CMK (cell line): Measurements from ENCODE around the gene SGF29.
"Not testable (repeated sequence)": the region's sequence is repeated elsewhere in the genome, so short reads cannot be mapped to it uniquely, and the experiment has no call there.

ENCODE experiments used
- DNase-seq: peaks from one replicate; pipeline ENCODE4 v3.0.0-alpha.2; 2010; ENCODE audit warnings: low read depth

SGF29 gene

DNA sequence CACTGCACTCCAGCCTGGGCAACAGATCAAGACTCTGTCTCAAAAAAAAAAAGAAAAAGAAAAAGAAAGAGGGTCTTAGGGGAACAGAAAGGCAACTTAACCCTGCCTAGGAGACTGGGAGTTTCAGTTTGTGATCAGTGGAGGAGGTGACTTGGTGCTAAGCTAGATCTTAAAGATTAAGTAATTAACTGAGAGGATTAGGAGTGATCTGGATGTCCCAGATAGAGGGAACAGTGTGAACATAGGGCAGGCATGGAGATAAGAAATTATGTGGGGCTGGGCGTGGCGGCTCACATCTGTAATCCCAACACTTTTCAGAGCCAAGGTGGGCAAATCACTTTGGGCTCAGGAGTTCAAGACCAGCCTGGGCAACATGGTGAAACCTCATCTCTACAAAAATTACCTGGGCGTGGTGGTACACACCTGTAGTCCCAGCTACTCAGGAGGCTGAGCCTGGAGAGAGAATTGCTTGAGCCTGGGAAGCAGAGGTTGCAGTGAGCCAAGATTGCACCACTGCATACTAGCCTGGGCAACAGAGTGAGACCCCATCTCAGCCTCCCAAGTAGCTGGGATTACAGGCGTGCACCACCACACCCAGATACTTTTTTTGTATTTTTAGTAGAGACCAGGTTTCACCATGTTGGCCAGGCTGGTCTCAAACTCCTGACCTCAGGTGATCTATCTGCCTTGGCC, 12.7 kb downstream of the SGF29 start:
- DNase-seq, result not testable (repeated sequence)

- DNase-seq, result no peak
These were observed 13.6 kb downstream of the SGF29 start for GRCh38 chr16:28567292-28567691.

- DNase-seq, result no peak
These were observed 15.3 kb downstream of the SGF29 start for GRCh38 chr16:28569021-28569420.

GRCh38 chr16:28569968-28570752, 16.4 kb downstream of the SGF29 start:
- no peak for DNase-seq

DNA sequence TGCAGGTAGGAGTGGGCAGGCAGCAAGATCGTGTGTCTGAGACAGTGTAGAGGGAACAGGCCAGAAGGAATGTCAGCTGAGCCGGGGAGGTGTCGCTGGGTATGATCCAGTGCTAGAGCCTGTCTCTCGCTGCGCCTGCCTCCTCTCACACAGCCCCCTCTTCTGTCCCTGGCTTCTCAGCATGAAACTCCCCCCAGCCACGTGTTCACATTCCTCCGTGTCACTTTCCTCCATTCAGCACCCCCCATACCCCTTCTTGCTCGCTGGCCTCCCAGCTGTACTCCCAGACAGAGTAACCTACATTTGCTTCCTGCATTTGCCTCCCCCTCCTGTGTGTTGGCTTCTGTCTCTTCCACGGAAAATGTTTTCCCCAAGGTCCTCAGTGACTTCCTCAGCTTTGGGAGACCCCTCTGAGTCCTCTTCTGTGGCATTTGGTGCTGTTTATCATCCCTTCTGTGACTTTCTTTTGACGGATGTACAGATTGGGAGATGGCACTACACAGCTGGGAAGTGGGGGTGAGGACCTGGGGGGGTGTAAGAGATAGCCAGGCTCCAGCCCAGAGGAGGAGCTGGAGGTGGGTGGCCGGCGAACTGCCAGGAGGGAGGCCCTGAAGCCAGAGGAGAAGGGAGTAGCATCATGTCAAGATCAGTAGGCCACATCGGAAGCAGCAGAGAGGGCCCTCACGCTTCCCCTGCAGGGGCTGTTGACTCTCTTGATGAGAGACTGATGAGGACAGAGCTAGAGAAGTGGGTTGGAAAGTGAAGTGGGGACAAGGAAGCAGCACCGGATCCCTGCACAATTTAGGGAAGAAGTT, 19.2 kb downstream of the SGF29 start:
- DNase-seq, result no peak

DNA sequence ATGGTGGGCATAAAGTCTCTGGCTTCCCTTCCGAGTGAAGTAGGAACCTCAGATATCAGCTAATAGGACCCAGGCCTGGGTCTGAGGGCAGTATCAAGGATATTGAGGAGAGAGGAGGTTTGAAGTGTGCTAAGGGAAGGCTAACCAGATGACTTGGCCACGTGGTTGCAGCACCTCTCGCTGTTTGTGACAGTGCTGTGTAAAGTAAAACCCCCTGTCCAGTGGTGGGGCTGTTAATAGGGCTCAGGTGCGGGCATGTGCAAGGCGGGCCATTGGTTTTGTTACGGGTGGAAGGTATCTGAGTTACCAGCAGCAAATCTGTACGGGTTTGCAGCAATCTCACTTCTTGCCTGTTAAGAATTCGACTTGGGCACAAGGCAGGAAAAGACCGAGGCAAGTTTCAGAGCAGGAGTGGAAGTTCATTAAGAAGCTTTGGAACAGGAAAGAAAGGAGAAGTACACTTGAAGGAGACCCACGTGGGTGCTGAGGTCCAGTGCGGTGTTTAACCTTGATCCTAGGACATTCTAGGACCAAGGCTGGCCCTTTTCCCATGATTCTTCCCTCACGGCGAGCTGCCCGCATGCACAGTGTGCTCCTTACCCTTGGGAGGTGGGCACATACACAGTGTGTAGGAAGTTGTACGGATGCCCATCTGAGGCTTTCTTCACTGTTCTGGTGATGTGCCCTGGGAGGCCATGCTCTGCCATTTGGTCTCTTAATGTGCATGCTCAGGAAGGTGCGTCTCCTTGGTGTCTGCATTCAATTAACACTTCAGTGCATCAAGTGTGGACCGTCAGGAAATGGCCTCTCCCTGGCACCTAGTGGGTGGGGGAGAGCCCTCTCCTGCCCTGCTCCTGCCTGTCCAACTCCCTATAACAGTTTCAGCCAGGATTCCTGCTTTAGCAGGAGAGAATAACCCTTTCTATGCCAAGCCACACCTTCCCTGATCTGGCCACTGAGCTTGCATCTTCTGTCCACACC, 20.3 kb downstream of the SGF29 start:
- DNase-seq, result no peak

- DNase-seq, result no peak
These were observed 21.2 kb downstream of the SGF29 start for GRCh38 chr16:28574925-28575324.

DNA sequence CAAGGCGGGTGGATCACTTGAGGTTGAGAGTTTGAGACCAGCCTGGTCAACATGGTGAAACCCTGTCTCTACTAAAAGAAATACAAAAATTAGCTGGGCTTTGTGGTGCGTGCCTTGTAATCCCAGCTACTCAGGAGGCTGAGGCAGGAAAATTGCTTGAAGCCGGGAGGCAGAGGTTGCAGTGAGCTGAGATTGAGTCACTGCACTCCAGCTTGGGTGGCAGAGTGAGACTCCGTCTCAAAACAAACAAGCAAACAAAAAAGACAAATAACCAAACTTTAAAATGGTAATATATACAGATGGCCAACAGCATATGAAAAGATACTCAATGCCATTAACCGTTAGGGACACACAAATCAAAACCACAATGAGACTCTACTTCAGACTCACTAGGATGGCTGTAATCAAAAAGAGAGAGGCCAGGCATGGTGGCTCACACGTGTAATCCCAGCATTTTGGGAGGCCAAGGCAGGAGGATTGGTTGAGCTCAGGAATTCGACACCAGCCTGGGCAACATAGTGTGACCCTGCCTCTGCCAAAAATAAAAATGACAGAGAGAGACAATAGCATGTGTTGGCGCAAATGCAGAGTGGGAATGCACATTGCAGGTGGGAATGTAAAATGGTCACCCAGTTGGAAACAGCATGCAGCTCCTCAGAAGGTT, 21.9 kb downstream of the SGF29 start:
- no peak for DNase-seq

GRCh38 chr16:28580726-28581315, 27.1 kb downstream of the SGF29 start:
- DNase-seq, result no peak

DNA sequence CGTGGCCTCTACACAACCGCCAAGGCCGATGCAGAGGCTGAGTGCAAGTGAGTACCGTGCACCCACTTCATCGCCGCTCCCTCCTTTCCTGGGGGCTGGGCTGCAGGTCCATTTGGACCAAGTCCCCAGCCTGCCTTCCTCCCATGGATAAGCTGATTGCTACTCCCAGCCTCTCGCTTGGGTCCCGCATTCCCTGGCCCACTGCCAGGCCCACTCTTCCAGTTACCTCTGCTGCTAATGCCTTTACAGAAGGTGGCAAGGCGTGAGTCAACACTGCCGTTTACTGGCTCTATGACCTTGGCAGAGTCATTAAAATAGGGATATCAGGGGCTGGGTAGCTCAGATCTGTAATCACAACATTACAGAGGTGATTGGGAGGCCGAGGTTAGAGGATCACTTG, 32.0 kb downstream of the SGF29 start:
- DNase-seq, result no peak

- no peak for DNase-seq
These were observed 32.7 kb downstream of the SGF29 start for GRCh38 chr16:28586466-28586865.

- no peak for DNase-seq
These were observed 33.7 kb downstream of the SGF29 start for GRCh38 chr16:28587386-28587785.

DNA sequence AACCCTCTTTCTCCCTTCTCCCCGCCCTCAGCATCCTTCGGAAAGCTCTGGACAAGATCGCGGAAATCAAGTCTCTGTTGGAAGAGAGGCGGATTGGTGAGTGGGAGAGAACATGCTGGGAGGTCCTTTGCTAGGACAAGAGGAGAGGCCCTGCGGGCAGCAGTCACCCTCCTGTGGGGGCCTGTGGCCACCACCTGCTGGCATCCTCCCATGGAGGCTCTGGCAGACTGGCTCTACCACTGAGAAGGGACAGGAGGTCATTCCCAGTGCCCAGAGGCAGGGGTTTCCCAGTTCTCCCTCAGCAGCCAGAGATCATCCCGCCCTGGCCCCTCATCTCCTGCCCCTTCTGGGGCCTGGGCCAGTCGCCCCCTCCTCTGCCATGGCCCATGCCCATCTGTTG, 35.3 kb downstream of the SGF29 start:
- DNase-seq, result no peak

DNA sequence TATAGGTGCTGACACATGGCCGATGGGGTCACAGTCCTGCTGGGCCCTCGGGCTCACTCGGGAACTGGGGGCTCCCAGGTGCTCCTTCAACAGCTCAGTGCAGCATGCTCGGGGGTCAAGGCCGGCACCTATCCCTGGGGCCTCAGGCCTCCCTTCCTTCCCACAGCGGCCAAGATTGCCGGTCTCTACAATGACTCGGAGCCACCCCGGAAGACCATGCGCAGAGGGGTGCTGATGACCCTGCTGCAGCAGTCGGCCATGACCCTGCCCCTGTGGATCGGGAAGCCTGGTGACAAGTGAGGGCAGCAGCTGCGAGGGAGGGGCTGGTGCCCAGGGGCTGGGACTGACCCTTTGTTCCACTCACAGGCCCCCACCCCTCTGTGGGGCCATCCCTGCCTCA, 36.2 kb downstream of the SGF29 start:
- DNase-seq, result no peak

GRCh38 chr16:28590384-28591340, 36.9 kb downstream of the SGF29 start:
- DNase-seq, result no peak

- DNase-seq, result no peak
These were observed 37.6 kb downstream of the SGF29 start for GRCh38 chr16:28591355-28591754.

DNA sequence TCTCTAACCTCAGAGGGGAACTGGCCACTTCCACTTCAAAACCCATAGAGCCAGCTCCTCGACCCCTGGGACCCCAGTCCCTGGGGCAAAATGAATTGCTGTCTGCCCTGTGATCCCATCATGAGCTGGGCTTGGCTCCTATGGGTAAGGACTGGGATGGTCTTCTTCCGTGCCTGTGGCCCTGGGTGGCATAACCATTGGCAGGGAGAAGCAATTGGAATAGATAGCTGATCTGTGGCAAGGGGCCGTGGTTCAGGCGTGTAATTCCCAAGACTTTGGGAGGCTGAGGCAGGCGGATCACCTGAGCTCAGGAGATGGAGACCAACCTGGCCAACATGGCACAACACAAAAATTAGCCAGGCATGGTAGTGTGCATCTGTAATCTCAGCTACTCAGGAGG, 38.8 kb downstream of the SGF29 start:
- no peak for DNase-seq

DNA sequence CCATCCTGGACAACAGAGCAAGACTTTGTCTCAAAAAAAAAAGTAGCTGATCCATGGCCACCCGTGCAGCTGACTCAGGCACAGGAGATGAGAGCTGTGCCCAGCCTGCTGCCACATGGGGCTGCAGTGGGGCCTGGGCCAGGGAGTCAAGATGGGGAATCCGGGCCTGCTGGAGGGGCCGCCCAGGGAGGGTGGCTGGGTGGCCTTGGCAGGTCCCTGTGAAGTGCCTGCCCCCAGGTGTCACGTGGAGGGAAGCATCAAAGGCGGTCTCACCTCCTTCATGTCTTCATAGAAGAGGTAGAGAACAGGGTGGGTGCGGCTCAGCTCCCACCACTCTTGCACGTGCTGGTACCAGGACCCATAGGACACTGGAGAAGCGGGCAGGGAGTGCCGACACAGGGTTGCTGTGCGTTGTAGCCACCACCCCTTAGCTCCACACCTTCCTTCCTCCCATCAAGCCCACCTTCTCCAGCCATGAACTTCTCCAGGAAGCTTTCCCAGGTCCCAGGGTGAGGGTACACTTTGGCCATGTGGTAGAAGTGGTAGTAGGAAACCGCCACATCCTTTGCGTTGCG, 39.3 kb downstream of the SGF29 start:
- DNase-seq, result no peak

DNA sequence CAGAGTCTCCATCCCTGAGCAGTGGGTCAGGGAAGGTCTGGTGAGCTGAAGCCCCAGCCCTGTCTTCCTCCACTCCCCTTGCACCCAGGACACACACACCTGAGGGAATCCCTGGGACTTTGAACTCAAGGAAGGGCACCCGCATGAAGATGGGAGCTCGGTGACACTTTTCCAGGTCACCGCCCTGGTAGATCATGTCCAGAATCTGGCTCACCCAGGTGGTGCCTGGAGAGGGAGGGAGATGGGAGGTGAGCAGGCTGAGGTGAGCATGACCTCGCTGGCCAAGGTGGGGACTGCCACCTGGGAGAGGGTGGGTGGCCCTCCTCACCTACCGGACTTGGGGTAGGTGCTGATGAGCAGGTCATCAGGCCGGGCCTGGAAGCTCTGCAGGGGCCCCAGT, 41.7 kb downstream of the SGF29 start:
- DNase-seq, result not testable (repeated sequence)
